Stimulated activated CD8-positive, alpha-beta memory T cell treated with anti-CD3 and anti-CD28 coated beads, Interleukin-7, amount 100 ng/mL, for 24 hours (primary cell): ENCODE data around the gene D2HGDH.
"Not testable (repeated sequence)": the region's sequence is repeated elsewhere in the genome, so short reads cannot be mapped to it uniquely, and the experiment has no call there.

Experiments
- DNase-seq: peaks from one replicate; pipeline ENCODE4 v3.0.0-alpha.2; 2020; ENCODE audit warnings: low read depth

The D2HGDH gene

GRCh38 chr2:241794250-241794823 lies 59.9 kb downstream of the D2HGDH start:
- DNase-seq: no peak

- no peak for DNase-seq
Observed at GRCh38 chr2:241795021-241795999, 60.9 kb downstream of the D2HGDH start.

- DNase-seq: no peak
Observed at GRCh38 chr2:241796209-241796608, 61.8 kb downstream of the D2HGDH start.

GRCh38 chr2:241796610-241797138 lies 62.2 kb downstream of the D2HGDH start:
- no peak for DNase-seq

DNA sequence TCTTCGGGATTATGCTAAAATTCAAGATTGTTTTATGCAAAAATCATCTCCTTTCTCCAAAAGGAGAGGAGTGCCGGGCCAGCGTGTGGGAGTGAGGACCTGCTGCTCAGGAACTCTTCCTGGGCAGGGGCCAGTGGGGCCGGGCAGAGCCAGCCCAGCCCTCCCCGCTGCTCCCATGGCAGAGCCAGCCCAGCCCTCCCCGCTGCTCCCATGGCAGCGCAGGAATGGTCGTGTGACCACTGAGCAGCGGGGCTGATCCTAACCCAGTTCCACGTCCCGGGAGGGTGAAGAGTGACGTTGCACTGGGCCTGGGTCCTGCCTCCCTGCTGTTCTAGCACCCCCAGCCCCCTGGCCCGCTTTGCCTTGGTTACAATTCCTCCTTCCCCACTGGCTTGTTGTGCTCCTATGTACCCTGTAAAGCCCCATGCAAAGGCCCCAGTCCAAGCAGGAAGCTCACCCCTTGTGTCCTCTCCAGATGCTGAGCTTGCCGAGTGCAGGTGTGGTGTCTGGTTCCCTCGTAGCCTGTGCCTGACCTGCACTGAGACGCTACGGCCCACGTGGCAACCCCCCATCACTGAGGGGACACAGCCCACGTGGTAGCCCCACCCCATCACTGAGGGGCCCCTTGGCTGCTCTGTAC lies 63.1 kb downstream of the D2HGDH start:
- DNase-seq: no peak

GRCh38 chr2:241798081-241798630 lies 63.7 kb downstream of the D2HGDH start:
- DNase-seq: no peak

GRCh38 chr2:241798631-241799521 lies 64.4 kb downstream of the D2HGDH start:
- DNase-seq: no peak

GRCh38 chr2:241799522-241800197 lies 65.2 kb downstream of the D2HGDH start:
- DNase-seq: no peak

DNA sequence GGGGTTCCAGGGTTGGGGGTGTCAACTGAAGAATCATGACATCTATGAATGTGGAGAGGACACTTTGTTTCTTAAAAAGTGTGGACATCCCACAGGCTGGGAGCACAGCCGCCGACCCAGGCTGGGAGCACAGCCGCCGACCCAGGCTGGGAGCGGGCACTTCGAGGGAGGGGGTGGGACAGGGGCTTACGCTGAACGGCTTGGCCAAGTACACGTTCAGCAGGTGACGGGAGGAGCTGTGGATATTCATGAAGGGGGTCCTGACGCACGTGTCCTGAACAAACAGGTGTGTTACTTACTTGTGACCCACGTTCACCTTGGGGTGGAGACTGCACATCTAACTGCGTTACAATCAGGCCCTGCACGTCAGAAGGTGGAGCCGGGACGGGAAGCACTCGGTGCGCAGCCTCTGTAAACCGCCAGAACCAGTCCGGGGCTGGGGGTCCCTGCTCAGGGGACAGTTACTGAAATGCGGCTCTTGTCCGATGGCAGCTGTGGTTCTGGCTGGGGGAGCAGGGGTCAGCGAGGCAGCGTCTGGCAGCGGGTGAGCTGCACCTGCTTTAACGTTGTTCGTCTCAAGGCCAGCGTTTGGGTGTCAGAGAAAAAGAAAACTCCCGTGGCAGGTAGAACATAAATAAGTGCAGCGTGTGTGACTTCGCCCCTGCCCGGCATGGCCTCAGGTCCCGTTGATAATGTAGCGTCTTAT lies 65.9 kb downstream of the D2HGDH start:
- not testable (repeated sequence) for DNase-seq

GRCh38 chr2:241801611-241802420 lies 67.4 kb downstream of the D2HGDH start:
- no peak for DNase-seq

DNA sequence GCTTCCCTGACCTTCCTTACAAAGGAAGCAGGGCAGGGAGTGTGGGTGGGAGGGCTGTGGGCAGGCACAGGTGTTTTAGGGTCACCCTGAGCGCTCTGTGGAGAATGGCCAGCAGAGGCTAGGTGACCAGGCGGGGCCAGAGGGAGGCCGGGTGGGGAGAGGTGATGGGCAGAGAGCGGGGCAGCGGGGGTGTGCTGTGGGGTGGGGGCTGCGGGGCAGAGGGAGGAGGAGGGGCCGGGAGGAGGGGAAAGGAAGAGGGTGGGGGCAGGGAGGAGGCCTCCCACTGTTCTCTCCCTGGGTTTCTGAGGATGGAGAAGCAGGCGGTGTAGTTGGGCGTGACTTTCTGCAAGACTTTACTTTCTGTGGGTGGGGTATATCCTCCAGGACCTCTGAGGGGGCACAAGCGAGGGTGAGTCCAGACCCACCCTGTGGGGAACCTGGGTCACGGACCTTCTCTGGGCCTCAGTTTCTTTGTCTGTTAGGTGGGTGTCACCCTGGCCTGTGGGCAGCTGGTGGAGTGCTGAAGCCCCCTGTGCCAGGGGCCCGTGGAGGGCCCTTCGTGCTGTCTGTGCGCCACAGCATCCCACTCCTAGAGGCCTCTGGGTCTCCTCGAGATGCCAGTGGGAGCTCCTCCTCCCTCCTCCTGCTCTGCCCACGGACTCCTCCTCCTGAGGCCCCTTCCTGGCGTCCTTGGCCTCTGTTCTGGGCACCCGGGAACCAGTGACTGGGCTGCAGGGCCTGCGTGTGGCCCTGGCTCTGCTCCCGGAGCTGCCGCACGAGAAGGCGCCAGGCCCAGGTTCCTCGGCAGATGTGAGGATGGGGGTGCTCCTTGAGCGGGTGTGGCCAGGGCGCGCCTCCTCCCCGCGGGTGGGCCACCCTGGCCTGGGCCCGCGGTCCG lies 68.2 kb downstream of the D2HGDH start:
- DNase-seq: no peak

DNA sequence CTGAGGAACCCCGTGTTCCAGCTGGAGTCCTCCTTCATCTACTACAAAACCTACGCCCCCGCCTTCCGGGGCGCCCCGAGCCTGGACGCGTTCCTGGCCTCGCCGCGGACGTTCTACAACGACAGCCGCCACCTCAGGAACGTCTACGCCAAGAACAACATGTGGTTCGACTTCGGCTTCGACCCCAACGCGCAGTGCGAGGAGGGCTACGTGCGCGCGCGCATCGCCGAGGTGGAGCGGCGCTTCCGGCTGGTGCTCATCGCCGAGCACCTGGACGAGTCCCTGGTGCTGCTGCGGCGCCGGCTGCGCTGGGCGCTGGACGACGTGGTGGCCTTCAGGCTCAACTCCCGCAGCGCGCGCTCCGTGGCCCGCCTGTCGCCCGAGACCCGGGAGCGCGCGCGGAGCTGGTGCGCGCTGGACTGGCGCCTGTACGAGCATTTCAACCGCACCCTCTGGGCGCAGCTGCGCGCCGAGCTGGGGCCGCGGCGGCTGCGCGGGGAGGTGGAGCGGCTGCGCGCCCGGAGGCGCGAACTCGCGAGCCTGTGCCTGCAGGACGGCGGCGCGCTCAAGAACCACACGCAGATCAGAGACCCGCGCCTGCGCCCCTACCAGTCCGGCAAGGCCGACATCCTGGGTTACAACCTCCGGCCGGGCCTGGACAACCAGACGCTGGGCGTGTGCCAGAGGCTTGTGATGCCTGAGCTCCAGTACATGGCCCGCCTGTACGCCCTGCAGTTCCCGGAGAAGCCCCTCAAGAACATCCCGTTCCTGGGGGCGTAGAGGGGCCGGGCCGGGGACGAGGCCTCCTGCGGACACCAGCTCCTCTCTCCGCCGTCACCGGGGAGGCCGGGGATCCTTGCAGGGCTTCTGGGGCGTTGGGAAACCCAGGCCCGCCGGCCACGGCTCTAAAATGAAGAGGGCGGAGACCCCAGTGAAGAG lies 69.2 kb downstream of the D2HGDH start:
- DNase-seq: no peak

- DNase-seq: no peak
Observed at GRCh38 chr2:241804326-241805229, 70.1 kb downstream of the D2HGDH start.

DNA sequence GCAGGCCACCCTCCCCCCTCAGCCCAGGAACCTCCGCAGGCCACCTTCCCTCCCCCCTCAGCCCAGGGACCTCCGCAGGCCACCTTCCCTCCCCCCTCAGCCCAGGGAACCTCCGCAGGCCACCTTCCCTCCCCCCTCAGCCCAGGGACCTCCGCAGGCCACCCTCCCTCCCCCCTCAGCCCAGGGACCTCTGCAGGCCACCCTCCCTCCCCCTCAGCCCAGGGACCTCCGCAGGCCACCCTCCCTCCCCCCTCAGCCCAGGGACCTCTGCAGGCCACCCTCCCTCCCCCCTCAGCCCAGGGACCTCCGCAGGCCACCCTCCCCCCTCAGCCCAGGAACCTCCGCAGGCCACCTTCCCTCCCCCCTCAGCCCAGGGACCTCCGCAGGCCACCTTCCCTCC lies 71.8 kb downstream of the D2HGDH start:
- DNase-seq: not testable (repeated sequence)

- no peak for DNase-seq
Observed at GRCh38 chr2:241808051-241808720, 73.8 kb downstream of the D2HGDH start.
